Activated naive CD4-positive, alpha-beta T cell treated with anti-CD3 and anti-CD28 coated beads, Interleukin-2, amount 50 U/mL, for 16 hours (primary cell): ENCODE measurements around the gene CARD19.

Source experiments
- DNase-seq: peaks from one replicate; pipeline ENCODE4 v3.0.0-alpha.2; 2020

Gene CARD19

DNA sequence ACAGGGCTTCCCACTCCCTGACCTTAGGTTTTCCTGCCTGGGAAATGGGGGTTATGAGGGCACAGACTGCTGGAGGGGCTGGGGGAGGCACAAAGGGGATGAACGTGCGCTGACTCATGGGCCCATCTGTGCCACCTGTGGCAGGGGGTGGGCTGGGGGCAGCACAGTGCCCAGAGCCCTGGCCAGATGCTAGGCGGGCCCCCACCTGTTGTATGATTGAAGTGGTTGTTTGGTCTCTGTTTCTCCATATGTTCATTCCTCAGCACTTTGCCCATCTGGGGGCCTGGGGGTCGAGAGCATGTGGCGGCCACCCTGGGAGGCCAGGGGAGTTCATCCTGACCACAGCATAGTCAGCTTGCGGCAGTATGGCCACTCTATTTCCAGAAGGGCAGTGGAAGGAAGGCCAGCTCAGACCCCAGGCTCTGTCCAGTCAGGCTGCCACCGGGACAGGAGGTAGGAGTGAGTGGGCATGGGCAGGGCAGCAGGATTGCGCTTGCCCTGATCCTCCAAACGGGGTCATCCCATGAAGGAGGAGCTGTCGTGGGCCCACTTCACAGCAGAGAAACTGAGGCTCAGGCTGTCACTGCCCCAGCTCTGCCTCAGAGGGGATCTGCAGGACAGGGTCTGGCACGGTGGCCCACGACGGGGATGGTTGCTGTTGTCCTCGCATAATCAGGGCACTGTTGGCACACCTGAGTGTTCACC, 38.9 kb downstream of the CARD19 start:
- no peak for DNase-seq

- DNase-seq: no peak
These were observed 40.0 kb downstream of the CARD19 start for GRCh38 chr9:93136011-93136440.

GRCh38 chr9:93137362-93137761, 41.3 kb downstream of the CARD19 start:
- no peak for DNase-seq

DNA sequence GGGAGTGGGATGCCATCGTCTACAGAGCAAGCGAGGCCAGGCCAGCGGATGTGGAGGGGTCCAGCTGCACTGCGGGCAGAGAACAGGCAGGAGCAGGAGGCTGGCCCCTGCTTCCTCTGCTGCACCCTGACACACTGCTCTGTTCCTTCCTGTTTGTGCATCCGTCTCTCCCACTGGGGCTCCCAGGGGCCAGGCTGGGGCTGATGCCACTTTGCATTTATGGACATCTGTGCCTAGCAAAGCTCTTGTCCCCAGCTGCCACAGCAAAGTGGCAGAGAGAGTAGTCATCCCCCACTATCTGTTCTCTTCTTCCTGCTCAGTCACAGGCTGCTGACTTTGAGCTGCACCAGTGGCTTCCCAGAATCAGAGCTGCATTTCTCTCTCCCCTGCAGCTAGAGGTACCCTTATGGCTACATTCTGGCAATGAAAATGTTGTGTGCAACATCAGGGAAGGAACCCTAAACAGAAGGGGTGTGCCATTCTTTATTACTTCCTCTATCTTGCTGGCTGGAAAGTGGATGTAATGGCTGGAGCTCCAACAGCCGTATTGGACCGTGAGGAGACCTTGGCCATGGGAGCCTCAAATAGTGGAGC, 42.3 kb downstream of the CARD19 start:
- DNase-seq: no peak

GRCh38 chr9:93139365-93140182, 43.6 kb downstream of the CARD19 start:
- no peak for DNase-seq

DNA sequence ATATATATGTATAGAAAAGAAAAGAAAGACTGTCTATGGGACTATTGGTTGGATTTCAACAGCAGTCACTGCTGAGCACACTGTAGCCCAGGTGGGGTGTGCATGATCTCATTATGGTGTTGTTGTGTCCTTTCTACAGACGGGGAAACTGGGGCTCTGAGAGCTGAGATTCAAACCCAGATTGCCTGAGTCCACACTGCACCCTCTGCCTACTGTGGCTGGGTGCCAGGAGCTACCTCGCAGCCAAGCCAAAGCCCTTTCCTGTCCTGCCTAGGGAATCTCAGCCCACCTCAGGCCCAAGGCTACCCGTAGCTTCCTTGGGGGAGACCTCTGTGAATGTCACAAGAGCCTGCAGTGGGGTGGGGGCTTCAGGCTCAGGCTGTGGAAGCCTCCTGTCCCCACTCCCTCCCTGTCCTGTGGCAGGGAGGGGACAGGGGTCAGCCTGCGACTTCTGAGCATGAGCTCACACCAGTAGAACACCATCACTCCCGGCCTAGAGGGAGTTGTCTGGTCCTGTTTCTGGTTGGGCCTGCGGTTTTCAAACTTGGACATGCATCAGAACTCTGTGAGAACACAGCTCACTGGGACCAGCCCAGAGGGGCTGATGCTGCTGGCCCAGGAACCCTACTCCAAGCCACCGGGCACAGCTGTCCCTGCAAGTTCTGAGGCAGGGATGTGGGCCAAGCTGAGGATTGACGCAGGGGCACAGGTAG, 45.9 kb downstream of the CARD19 start:
- no peak for DNase-seq

DNA sequence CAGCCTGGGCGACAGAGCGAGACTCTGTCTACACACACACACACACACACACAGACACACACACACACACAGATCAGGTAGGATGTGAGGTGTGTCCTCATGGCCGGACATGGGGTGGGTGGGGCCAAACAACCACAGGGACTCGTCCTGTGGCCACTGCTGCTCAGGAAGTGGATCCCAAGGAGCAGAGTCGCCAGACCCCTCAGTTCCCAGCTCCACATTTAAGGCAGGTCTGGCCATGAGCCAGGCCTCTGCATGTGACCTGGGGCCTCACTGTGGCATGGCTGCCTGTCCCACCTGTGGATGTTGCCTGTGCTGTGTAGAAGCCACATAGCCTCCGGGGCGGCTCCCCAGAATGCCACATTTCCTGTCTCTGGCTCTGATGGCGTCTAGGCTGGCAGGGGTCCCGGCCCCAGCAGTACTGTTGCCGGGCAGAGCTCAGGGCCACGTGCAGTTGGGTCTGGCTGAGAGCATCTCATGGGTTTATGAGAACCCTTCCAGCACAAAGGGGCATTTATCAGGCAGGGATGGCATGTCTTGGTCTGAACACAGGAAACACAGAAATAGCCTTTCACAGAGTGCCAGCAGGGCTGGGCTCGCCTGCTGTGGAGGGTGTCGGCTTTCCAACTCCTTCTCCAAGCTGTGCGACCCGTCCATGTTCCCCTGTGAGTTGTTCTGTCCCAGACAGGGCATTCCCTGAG, 48.0 kb downstream of the CARD19 start:
- peak; percentile 32 for DNase-seq

DNA sequence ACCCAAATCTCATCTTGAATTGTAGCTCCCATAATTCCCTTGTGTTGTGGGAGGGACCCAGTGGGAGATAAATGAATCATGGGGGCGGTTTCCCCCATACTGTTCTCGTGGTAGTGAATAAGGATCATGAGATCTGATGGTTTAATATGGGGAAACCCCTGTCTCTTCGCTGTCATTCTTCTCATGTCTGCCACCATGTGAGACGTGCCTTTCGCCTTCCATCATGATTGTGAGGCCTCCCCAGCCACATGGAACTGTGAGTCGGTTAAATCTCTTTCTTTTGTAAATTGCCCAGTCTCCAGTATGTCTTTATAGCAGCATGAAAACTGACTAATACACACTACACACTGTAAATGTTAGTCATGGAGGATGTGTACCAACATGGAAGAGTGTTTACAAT, 50.7 kb downstream of the CARD19 start:
- DNase-seq: peak; percentile 61

- DNase-seq: no peak
These were observed 51.6 kb downstream of the CARD19 start for GRCh38 chr9:93147632-93148031.

DNA sequence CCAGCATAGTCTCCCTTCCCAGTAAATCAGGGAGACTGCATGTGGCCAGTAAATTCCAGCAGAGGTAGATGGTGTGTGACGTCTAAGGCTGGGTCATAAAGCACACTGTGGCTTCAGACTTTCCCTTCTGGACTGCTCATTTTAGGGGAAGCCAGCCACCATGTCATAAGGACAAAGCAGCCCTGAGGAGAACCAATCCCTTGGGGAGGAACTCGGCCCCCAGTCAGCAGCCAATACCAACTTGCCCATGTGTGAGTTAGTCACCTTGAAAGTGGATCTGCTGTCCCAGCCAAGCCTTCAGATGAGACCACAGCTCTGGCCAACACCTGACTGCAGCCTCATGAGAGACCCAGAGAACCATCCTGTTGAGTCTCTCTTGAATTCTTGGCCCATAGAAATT, 52.7 kb downstream of the CARD19 start:
- no peak for DNase-seq

DNA sequence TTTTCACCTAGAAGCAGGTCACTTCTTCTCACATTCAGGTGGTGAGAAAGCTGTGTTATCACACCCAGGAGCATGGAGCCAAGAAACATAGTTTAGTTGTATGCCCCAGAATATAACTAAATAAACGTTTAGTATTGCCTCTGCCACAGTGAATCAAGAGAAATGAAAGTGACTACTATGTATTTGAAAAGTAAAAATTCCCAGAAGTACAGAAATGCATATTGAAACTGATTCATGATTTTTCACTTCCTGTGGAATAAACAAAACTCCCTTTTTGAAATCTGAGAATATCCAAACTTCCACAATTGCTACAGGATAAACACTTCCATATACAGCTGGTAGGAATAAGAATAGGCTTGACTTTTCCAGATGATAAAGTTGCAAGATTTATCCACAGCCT, 53.3 kb downstream of the CARD19 start:
- no peak for DNase-seq

DNA sequence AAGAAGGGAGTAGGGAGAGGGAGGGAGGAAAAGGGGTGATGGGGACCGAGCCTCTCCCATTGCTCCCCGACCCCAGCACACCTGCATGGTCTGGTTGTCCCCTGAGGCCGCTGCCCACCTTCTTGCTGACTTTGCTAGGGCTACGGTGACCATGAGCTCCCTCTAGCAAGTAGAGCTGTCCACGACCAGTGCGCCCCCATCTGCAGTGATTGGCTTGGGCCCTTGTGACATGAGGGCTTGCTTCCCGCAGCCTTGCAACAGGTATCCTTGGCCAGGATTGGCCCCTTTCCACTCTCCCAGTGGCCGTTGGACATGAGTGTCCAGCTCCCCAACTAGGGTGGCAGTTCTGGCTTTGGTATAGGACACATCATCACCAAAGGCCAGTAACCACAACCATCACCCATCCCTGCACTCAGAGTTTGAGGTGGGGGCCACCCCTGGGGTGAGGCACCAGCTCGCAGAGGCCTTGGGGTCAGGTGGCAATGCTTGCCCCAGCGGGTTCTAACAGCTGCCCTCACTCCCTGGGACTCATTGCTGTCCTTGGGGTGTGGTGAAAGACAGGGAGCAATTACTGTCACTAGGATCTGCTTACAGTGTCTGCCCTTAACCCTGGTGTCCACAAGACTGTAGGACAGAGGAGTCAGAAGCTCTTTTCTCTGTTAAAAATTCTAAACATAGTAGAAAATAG, 55.2 kb downstream of the CARD19 start:
- no peak for DNase-seq

DNA sequence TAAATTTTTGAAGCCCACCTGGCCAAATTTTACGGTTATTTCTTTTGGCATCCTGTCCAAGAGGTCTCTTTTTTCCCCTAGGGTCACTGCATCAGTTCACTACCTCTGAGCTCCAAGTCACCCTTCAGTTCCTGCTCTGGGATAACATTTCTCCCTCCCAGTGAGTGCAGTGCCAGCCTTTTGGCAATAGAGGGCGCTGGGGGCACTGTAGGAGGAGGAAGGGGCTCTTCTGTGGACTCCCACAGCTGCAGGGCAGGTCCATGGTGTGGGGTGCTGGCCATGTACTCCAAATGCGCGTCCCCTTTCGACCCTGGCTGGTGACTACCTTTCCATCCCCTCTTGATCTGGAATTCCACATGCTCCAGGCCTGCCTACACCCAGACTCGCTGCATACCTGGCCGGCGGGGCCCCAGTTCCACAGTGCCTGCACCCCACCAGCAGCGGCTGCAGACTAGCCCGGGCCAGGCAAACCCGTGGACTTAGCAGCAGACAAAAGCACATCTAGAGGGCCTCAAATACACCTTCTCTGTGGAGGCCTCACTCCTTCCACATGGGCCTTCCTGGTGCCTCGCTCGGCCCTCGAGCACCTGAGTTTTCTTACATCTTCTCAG, 58.4 kb downstream of the CARD19 start:
- no peak for DNase-seq

GRCh38 chr9:93155716-93156474, 59.9 kb downstream of the CARD19 start:
- no peak for DNase-seq

- DNase-seq: peak; percentile 26
These were observed 60.5 kb downstream of the CARD19 start for GRCh38 chr9:93156475-93157008.

GRCh38 chr9:93159601-93160471, 63.8 kb downstream of the CARD19 start:
- DNase-seq: peak; percentile 74

DNA sequence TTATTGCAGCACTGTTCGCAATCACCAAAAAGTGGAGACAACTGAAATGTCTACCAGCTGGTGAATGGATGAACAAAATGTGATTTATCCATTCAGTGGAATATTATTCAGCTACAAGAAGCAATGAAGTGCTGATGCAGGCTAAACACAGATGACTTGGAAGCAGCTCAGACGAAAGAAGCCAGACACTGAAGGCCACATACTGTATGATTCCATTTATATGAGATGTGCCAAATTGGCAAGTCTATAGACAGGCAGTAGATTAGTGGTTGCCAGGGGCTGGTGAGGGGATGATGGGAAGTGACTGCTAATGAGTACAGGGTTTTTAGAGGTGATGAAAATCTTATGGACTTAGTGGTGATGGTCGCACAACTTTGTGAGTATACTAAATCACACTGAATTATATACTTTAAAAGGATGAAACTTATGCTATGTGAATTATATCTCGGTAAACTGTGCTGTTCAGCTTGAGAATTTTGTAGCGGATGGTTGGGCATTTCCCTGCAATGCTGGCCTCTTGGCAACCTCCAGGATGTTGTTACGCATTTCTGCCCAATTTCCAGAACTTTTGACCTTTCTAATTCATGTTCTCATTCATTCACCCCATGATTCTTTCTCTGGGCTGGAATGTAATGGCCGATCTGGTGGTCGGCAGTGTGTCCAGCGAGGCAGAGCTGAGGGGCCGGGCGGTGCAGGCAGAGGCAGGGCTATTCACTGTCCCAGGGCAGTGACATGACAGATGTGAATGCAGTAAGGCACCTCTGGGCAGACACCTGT, 66.0 kb downstream of the CARD19 start:
- DNase-seq: no peak
